Smooth muscle cell (in vitro differentiated cells): ENCODE results near the gene PARD3. TPM values are rescaled to one million over a fixed set of nuclear protein-coding genes. Genes with fewer than 3 reads are reported as not detected.

Experiments
- DNase-seq: peaks from one replicate; lab custom pipeline; 2025; ENCODE audit not compliant: unreplicated experiment; lab: John Stamatoyannopoulos, UW
- H2AFZ ChIP-seq: fragments of 200-600 bp; sonication (generic); 2 replicates; pipeline ENCODE4 v1.6.0; 2016; ENCODE audit warnings: antibody characterized with exemption, low read depth, mild to moderate bottlenecking
- H3F3A ChIP-seq: fragments of 200-600 bp; sonication (generic); 2 replicates; pipeline ENCODE4 v1.6.0; 2017; ENCODE audit warnings: antibody characterized with exemption, low read depth
- H3K27ac ChIP-seq: fragments of 200-600 bp; sonication (generic); 2 replicates; pipeline ENCODE4 v1.5.1; 2016; ENCODE audit warnings: low read depth, mild to moderate bottlenecking
- H3K27me3 ChIP-seq: fragments of 200-600 bp; sonication (generic); 2 replicates; pipeline ENCODE4 v1.6.1; 2016; ENCODE audit warnings: low read depth, mild to moderate bottlenecking
- H3K36me3 ChIP-seq: fragments of 200-600 bp; sonication (generic); 2 replicates; pipeline ENCODE4 v1.5.1; 2016; ENCODE audit warnings: low read depth
- H3K4me1 ChIP-seq: fragments of 200-600 bp; sonication (generic); 2 replicates; pipeline ENCODE4 v1.5.1; 2016; ENCODE audit warnings: low read depth
- H3K4me2 ChIP-seq: fragments of 200-600 bp; sonication (generic); 2 replicates; pipeline ENCODE4 v1.6.0; 2016; ENCODE audit warnings: mild to moderate bottlenecking
- H3K4me3 ChIP-seq: fragments of 200-600 bp; sonication (generic); 2 replicates; pipeline ENCODE4 v1.5.1; 2016; ENCODE audit warnings: mild to moderate bottlenecking
- H3K79me2 ChIP-seq: fragments of 200-600 bp; sonication (generic); 2 replicates; pipeline ENCODE4 v1.6.0; 2016; ENCODE audit warnings: low read depth, mild to moderate bottlenecking
- H3K9ac ChIP-seq: fragments of 200-600 bp; sonication (generic); 2 replicates; pipeline ENCODE4 v1.6.0; 2016; ENCODE audit warnings: low read depth
- H3K9me3 ChIP-seq: fragments of 200-600 bp; sonication (generic); replicated peaks from 2 replicates; pipeline ENCODE4 v1.5.1; 2016; ENCODE audit warnings: low read depth
- H4K20me1 ChIP-seq: fragments of 200-600 bp; sonication (generic); 2 replicates; pipeline ENCODE4 v1.6.0; 2016; ENCODE audit warnings: low read depth
- CTCF ChIP-seq: fragments of 200-600 bp; sonication (generic); IDR thresholded peaks from 2 replicates; pipeline ENCODE4 v1.5.1; 2017; ENCODE audit warnings: borderline replicate concordance, mild to moderate bottlenecking, antibody characterized with exemption; ENCODE audit not compliant: insufficient read depth, poor library complexity, severe bottlenecking
- WGBS: methylation state at CpG from one replicate; pipeline ENCODE4 v1.1.7; 2016; ENCODE audit warnings: low lambda C conversion rate; 5-methylcytosine and 5-hydroxymethylcytosine counted together
- polyA plus RNA-seq: library from polyadenylated mRNA; unstranded; fragments of >200 nt; fragmentation: Nextera tagmentation; extraction: Ambion mirVana; gene quantifications from 2 replicates; pipeline ENCODE4 v1.2.1, GENCODE V29; 2016
- total RNA-seq: library from RNA; depleted of rRNA; stranded (reverse); fragments of >200 nt; gene quantifications from 2 replicates; pipeline ENCODE4 v1.2.3, GENCODE V29; 2014

The PARD3 gene
- total and polyA plus RNA-seq, 2 experiments from 2014 or later, result 17.5 to 26.0 TPM

GRCh38 chr10:34804306-34804705 is 10.8 kb downstream of the PARD3 start:
- TF ChIP-seq CTCF, result no peak
- 76% methylated on average over 1 of the region's 1 CpG for WGBS
- H3F3A ChIP-seq, result no peaks in the 10 kb centered on the region
- H3K27ac ChIP-seq, result no peak overlapping the region
- H3K4me1 ChIP-seq, result peaks cover 13% of the 10 kb centered on the region
- no peak overlapping the region for H3K4me3 ChIP-seq
- H3K9me3 ChIP-seq, result no peaks in the 10 kb centered on the region
- H3K4me2 ChIP-seq, result no peak overlapping the region
- no peak overlapping the region for H3K9ac ChIP-seq
- H3K79me2 ChIP-seq, result peaks cover 54% of the 10 kb centered on the region
- DNase-seq, result no peak
- H2AFZ ChIP-seq, result no peak overlapping the region
- no peaks in the 10 kb centered on the region for H3K36me3 ChIP-seq
- no peaks in the 10 kb centered on the region for H3K27me3 ChIP-seq
- H4K20me1 ChIP-seq, result peaks cover 91% of the 10 kb centered on the region

GRCh38 chr10:34802692-34803091 is 12.4 kb downstream of the PARD3 start:
- Histone ChIP-seq H3K4me1 (peaks cover 8% of the 10 kb centered on the region), H3F3A (no peaks in the 10 kb centered on the region), H3K4me2 (no peak overlapping the region), H3K4me3 (no peak overlapping the region), H3K9me3 (no peaks in the 10 kb centered on the region), H3K27me3 (no peaks in the 10 kb centered on the region), H2AFZ (no peak overlapping the region), H3K36me3 (no peaks in the 10 kb centered on the region), H4K20me1 (peaks cover 91% of the 10 kb centered on the region), H3K27ac (no peak overlapping the region), H3K9ac (no peak overlapping the region), H3K79me2 (peaks cover 48% of the 10 kb centered on the region)
- no peak for TF ChIP-seq CTCF
- WGBS, result 52% methylated on average over 5 of the region's 5 CpGs
- DNase-seq, result no peak

DNA sequence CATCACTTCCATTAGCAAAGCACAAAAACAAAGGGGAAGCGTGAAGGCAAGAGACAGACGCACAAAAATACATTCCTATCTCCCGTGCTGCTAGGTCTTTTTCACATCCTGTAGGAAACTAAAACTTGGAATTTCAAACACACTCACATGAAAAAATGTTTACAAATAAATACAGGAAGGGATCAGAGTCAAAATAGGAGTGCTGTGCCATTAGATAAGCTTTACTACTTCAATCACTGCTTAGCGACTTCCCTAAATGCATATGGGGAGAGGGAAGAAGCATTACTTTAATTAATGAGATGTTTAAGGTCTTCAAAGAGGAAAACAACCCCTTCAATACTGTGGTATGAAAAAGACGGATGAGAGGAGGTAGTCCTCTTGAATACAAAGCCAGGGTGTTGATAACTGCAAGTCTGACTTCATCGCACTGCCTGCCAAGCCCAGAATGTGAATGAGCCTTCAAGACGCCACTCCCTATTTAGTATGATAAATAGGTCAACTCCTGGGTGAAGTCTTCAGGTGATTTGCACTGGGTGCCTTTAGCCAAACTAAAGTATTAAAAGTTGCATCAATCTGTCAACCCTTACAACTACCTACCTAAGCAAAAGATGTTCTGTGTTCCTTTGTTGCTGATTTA is 13.9 kb downstream of the PARD3 start:
- no peak overlapping the region for H3K9ac ChIP-seq
- 49% methylated on average over 7 of the region's 7 CpGs for WGBS
- H3K27me3 ChIP-seq, result no peaks in the 10 kb centered on the region
- DNase-seq, result no peak
- H3K36me3 ChIP-seq, result no peaks in the 10 kb centered on the region
- no peaks in the 10 kb centered on the region for H3F3A ChIP-seq
- H3K9me3 ChIP-seq, result no peaks in the 10 kb centered on the region
- H3K4me1 ChIP-seq, result peaks cover 8% of the 10 kb centered on the region
- no peak for TF ChIP-seq CTCF
- H2AFZ ChIP-seq, result no peak overlapping the region
- H4K20me1 ChIP-seq, result peaks cover 91% of the 10 kb centered on the region
- no peak overlapping the region for H3K27ac ChIP-seq
- H3K4me3 ChIP-seq, result no peak overlapping the region
- peaks cover 48% of the 10 kb centered on the region for H3K79me2 ChIP-seq
- no peak overlapping the region for H3K4me2 ChIP-seq

- Histone ChIP-seq H4K20me1 (peaks cover 88% of the 10 kb centered on the region), H3K9me3 (no peaks in the 10 kb centered on the region), H3K4me2 (no peak overlapping the region), H3F3A (no peaks in the 10 kb centered on the region), H2AFZ (no peak overlapping the region), H3K36me3 (no peaks in the 10 kb centered on the region), H3K27me3 (no peaks in the 10 kb centered on the region), H3K4me1 (peaks cover 8% of the 10 kb centered on the region), H3K4me3 (no peak overlapping the region), H3K27ac (no peak overlapping the region), H3K9ac (no peak overlapping the region), H3K79me2 (peaks cover 48% of the 10 kb centered on the region)
- DNase-seq, result no peak
- WGBS, result 74% methylated on average over 5 of the region's 5 CpGs
- TF ChIP-seq CTCF, result no peak
Measured at GRCh38 chr10:34800624-34801023, 14.5 kb downstream of the PARD3 start.
